ENCODE data around the gene TRO. TPM values are rescaled to one million over a fixed set of nuclear protein-coding genes. Genes with fewer than 3 reads are reported as not detected.

TRO gene
- total RNA-seq, 1 experiment from 2014 or later = not detected

- no peaks in the 10 kb centered on the region for H3K4me1 ChIP-seq (replicated peaks; ENCODE audit: insufficient read depth)
- no peak overlapping the region for H3K4me3 ChIP-seq
- H3K4me2 ChIP-seq = no peak overlapping the region
- no peaks in the 10 kb centered on the region for H3F3A ChIP-seq (ENCODE audit: insufficient read depth, low read depth)
- H4K20me1 ChIP-seq (ENCODE audit: insufficient read depth) = no peaks in the 10 kb centered on the region
- TF ChIP-seq CTCF (conservative IDR thresholded peaks at IDR 0.05) (no peak), EZH2 (IDR thresholded peaks at IDR 0.05; ENCODE audit: low read depth) (no peak)
- no peaks in the 10 kb centered on the region for H3K79me2 ChIP-seq (ENCODE audit: low read depth)
- no TSS peak for BruUV-seq (replicated peaks)
- intact Hi-C loops (cut with micrococcal nuclease; ENCODE audit: unreplicated experiment) = no loop called here
- H2AFZ ChIP-seq = no peak overlapping the region
- CTCF ChIA-PET = no interaction called here
- H3K36me3 ChIP-seq (ENCODE audit: low read depth) = no peaks in the 10 kb centered on the region
- POLR2A ChIA-PET (ENCODE audit: unreplicated experiment) = no interaction called here
- H3K9me2 ChIP-seq (ENCODE audit: insufficient read depth) = no peaks in the 10 kb centered on the region
- H3K27ac ChIP-seq = no peak overlapping the region
- DNase-seq = no peak
- no peaks in the 10 kb centered on the region for H3K9me3 ChIP-seq (ENCODE audit: insufficient read depth, low read depth)
- H3K27me3 ChIP-seq (ENCODE audit: insufficient read depth, low read depth) = no peaks in the 10 kb centered on the region
Observed at GRCh38 chrX:54964766-54965497, 44.3 kb downstream of the TRO start.

GRCh38 chrX:54977387-54977786, 56.8 kb downstream of the TRO start:
- no peak overlapping the region for H2AFZ ChIP-seq
- H3K4me2 ChIP-seq = no peak overlapping the region
- no peaks in the 10 kb centered on the region for H3F3A ChIP-seq (ENCODE audit: insufficient read depth, low read depth)
- BruUV-seq (replicated peaks) = no TSS peak
- no peaks in the 10 kb centered on the region for H3K9me3 ChIP-seq (ENCODE audit: insufficient read depth, low read depth)
- H3K4me1 ChIP-seq (replicated peaks; ENCODE audit: insufficient read depth) = peaks cover 5% of the 10 kb centered on the region; the same call in 1 of the 2 replicates
- H4K20me1 ChIP-seq (ENCODE audit: insufficient read depth) = no peaks in the 10 kb centered on the region
- H3K27ac ChIP-seq = no peak overlapping the region
- intact Hi-C loops (cut with micrococcal nuclease; ENCODE audit: unreplicated experiment) = no loop called here
- TF ChIP-seq EZH2 (IDR thresholded peaks at IDR 0.05; ENCODE audit: low read depth) (no peak), CTCF (conservative IDR thresholded peaks at IDR 0.05) (no peak)
- DNase-seq = no peak
- H3K79me2 ChIP-seq (ENCODE audit: low read depth) = no peaks in the 10 kb centered on the region
- CTCF ChIA-PET = no interaction called here
- no peaks in the 10 kb centered on the region for H3K9me2 ChIP-seq (ENCODE audit: insufficient read depth)
- POLR2A ChIA-PET (ENCODE audit: unreplicated experiment) = no interaction called here
- H3K36me3 ChIP-seq (ENCODE audit: low read depth) = no peaks in the 10 kb centered on the region
- no peak overlapping the region for H3K4me3 ChIP-seq
- H3K27me3 ChIP-seq (ENCODE audit: insufficient read depth, low read depth) = no peaks in the 10 kb centered on the region

GRCh38 chrX:54978448-54978847, 57.8 kb downstream of the TRO start:
- Histone ChIP-seq H3K9me2 (ENCODE audit: insufficient read depth) (no peaks in the 10 kb centered on the region), H3K4me1 (replicated peaks; ENCODE audit: insufficient read depth) (peaks cover 5% of the 10 kb centered on the region; the same call in 1 of the 2 replicates), H3K4me3 (no peak overlapping the region), H3K27ac (no peak overlapping the region), H4K20me1 (ENCODE audit: insufficient read depth) (no peaks in the 10 kb centered on the region), H3F3A (ENCODE audit: insufficient read depth, low read depth) (no peaks in the 10 kb centered on the region), H3K36me3 (ENCODE audit: low read depth) (no peaks in the 10 kb centered on the region), H2AFZ (no peak overlapping the region), H3K79me2 (ENCODE audit: low read depth) (no peaks in the 10 kb centered on the region), H3K4me2 (no peak overlapping the region), H3K27me3 (ENCODE audit: insufficient read depth, low read depth) (no peaks in the 10 kb centered on the region), H3K9me3 (ENCODE audit: insufficient read depth, low read depth) (no peaks in the 10 kb centered on the region)
- intact Hi-C loops (cut with micrococcal nuclease; ENCODE audit: unreplicated experiment) = no loop called here
- TF ChIP-seq CTCF (conservative IDR thresholded peaks at IDR 0.05) (peak; percentile 41; the same call in 1 of the 2 replicates), EZH2 (IDR thresholded peaks at IDR 0.05; ENCODE audit: low read depth) (no peak)
- CTCF ChIA-PET = no interaction called here
- DNase-seq = peak in 1 of 2 experiments; percentile 66
- POLR2A ChIA-PET (ENCODE audit: unreplicated experiment) = no interaction called here
- no TSS peak for BruUV-seq (replicated peaks)

Data from PC-9 (cell line).